Astrocyte of the cerebellum (primary cell): ENCODE measurements around the gene NUP43.

Source experiments
- DNase-seq: peaks from one replicate; pipeline ENCODE4 v3.0.0-alpha.2; 2011; ENCODE audit warnings: low read depth
- H3K4me3 ChIP-seq: 2 replicates; pipeline ENCODE4 v1.5.1; 2011; ENCODE audit warnings: mild to moderate bottlenecking, low read depth, low read length, moderate library complexity
- CTCF ChIP-seq: IDR thresholded peaks from 2 replicates; pipeline ENCODE4 v1.5.1; 2012; ENCODE audit warnings: low read length, low read depth, moderate library complexity, mild to moderate bottlenecking; ENCODE audit errors: missing control alignments
- in situ Hi-C: cut with HindIII; loops from 2 replicates; pipeline ENCODE4 v1.10.0; 2017; ENCODE audit warnings: low sequenced_read_pairs

Gene NUP43

GRCh38 chr6:149746147-149746946, at the start of gene NUP43:
Gene NUP43 (minus strand): TSS chr6:149746529. CDS start chr6:149746495, 34 bp downstream.
- peak; percentile 91 for DNase-seq
- H3K4me3 ChIP-seq, result peak within 1 kb of the TSS; percentile 81
- peak; percentile 52 for TF ChIP-seq CTCF
- in situ Hi-C loops, result no loop called here

GRCh38 chr6:149783551-149783950, 37.2 kb upstream of the NUP43 start:
- no peak for DNase-seq
- in situ Hi-C loops, result no loop called here
- no peak overlapping the region for H3K4me3 ChIP-seq

GRCh38 chr6:149782337-149782736, 36.0 kb upstream of the NUP43 start:
- DNase-seq, result no peak
- no peak overlapping the region for H3K4me3 ChIP-seq
- no peak for TF ChIP-seq CTCF
- in situ Hi-C loops, result no loop called here

More at GRCh38 chr6:149783551-149783950, 37.2 kb upstream of the NUP43 start:
- no peak for TF ChIP-seq CTCF

GRCh38 chr6:149781715-149782114, 35.4 kb upstream of the NUP43 start:
- DNase-seq, result no peak
- no peak for TF ChIP-seq CTCF
- in situ Hi-C loops, result no loop called here

GRCh38 chr6:149779644-149779963, 33.3 kb upstream of the NUP43 start:
- no peak for TF ChIP-seq CTCF
- no peak for DNase-seq
- no peak overlapping the region for H3K4me3 ChIP-seq
- in situ Hi-C loops, result no loop called here

More at GRCh38 chr6:149781715-149782114, 35.4 kb upstream of the NUP43 start:
- H3K4me3 ChIP-seq, result no peak overlapping the region

GRCh38 chr6:149777624-149778023, 31.3 kb upstream of the NUP43 start:
- no peak for TF ChIP-seq CTCF
- no peak for DNase-seq
- no peak overlapping the region for H3K4me3 ChIP-seq
- in situ Hi-C loops, result no loop called here
